GM23248 (cell line): Measurements from ENCODE around the gene C19orf67.

ENCODE experiments used
- EZH2 ChIP-seq: fragments of 200-600 bp; sonication (generic); IDR thresholded peaks from 2 replicates; pipeline ENCODE4 v1.6.1; 2018; ENCODE audit warnings: antibody characterized with exemption, mild to moderate bottlenecking; ENCODE audit not compliant: insufficient read depth, poor library complexity, severe bottlenecking
- EZH2phosphoT487 ChIP-seq: fragments of 200-600 bp; sonication (generic); IDR thresholded peaks from 2 replicates; pipeline ENCODE4 v1.6.1; 2018; ENCODE audit warnings: antibody characterized with exemption, moderate library complexity, mild to moderate bottlenecking, low read depth; ENCODE audit not compliant: insufficient read depth

DNA sequence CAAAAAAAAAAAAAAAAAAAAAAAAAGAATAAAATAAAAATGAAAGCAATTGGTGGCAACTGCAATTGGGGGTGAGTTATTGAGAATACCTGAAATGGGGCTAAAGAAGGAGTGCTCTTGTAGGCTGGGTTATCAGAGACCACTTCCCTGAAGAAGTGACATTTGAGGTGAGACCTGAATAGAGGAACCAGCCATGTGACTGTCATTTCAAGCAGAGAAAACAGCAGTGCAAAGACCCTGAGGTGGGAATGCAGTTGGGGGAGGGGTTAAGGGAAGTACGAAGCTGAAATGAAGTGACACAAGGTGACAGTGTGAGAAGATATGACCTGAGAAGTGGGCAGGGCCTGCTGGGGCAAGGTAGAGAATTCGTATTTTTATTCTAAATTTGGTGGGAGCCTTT is 19.4 kb downstream of the C19orf67 start:
- TF ChIP-seq EZH2 (no peak), EZH2phosphoT487 (no peak)
